ENCODE data around the gene SNAP91. TPM values are rescaled to one million over a fixed set of nuclear protein-coding genes. Genes with fewer than 3 reads are reported as not detected.
"Not testable (repeated sequence)": the region's sequence is repeated elsewhere in the genome, so short reads cannot be mapped to it uniquely, and the experiment has no call there.

SNAP91 gene, protein sequence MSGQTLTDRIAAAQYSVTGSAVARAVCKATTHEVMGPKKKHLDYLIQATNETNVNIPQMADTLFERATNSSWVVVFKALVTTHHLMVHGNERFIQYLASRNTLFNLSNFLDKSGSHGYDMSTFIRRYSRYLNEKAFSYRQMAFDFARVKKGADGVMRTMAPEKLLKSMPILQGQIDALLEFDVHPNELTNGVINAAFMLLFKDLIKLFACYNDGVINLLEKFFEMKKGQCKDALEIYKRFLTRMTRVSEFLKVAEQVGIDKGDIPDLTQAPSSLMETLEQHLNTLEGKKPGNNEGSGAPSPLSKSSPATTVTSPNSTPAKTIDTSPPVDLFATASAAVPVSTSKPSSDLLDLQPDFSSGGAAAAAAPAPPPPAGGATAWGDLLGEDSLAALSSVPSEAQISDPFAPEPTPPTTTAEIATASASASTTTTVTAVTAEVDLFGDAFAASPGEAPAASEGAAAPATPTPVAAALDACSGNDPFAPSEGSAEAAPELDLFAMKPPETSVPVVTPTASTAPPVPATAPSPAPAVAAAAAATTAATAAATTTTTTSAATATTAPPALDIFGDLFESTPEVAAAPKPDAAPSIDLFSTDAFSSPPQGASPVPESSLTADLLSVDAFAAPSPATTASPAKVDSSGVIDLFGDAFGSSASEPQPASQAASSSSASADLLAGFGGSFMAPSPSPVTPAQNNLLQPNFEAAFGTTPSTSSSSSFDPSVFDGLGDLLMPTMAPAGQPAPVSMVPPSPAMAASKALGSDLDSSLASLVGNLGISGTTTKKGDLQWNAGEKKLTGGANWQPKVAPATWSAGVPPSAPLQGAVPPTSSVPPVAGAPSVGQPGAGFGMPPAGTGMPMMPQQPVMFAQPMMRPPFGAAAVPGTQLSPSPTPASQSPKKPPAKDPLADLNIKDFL
- total RNA-seq, result 5.5 TPM
- long read RNA-seq, partial matches to known transcripts, result 0 of 2 reads
- long read RNA-seq, other reads (novel, unspliced or antisense), result 2 of 2 reads

DNA sequence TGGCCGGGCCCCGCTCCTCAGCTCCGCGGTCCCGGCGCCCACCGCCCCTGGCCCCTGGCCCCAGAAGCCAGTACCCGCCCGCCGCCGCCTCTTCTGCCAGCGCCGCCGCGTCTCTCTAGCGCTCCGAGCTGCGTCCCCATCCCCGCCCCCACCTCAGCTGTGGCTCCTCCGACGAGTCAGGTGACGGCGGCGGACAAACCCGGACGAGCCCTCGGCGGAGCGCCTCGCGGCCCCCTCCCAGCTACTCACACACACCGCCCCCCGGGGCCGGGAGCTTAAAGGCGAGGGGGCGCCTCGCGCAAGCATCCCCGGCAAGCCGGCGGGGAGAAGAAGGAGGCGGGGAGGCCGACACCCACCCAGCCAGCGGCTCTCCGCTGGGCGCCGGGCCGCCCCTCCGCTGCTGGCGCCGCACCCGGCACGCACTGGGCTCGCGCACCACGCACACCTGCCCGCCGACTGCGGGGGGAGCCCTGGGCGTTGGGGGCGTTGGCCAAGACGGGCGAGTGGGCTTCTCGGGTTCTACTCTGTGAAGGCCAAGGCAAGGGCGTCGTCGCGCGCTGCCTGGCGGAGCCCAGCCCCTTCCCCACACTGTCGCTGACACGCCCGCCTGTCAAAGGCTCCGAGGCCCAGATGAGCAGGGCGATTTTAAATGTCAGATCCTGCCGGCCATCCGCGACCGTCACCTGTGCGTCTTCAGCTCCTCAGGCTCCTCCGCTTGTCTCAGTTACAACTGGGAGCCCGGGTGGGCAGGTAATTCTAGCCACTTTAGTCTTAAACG is at the start of gene SNAP91:
SNAP91 (minus strand) TSS at position 132 of the 778 bp plus-strand sequence. CDS start 1,174 bp downstream, outside the sequence.
- DNase-seq (ENCODE audit: missing footprints) (peak; percentile 73), ATAC-seq (peak; percentile 16)
- intact Hi-C loops (cut with DNase I), result no loop called here

DNA sequence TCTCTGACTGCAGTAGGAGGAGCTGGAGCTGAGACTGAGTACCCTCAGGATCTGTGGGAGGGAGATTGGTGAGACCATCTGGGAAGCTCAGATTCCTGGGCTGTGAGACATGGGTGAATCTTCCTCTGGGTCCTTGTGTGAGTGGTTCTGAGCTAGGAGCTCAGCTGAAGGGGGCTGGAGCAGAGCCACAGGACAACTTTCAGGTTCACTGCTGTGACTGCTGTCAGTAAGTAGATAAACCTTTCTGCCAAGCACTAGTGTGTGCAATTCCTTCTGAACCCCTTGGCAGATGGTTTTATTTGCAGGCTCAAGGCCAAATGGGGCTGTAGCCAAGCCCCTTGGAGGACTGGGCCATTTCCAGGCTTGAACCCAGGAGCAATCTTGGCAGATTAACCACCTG is 49.6 kb upstream of the SNAP91 start:
- intact Hi-C loops (cut with DNase I), result no loop called here
- peak; percentile 13 for ATAC-seq

DNA sequence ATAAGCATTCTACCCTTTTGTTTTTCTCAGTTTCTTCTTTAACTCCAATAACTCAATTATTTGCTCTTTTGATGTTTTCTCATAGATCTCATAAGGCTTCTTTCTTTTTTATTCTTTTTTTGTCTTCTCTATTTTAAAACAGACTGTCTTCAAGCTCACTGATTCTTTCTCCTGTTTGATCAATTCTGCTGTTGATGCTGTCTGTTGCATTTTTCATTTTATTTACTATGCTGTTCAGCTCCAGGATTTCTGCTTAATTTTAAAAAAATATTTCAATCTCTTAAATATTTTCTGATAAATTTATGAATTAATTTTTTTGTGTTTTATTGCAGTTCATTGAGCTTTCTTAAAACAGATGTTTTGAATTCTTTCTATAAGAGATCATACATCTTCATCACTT is 48.1 kb upstream of the SNAP91 start:
- intact Hi-C loops (cut with DNase I), result no loop called here

More for the DNA sequence above, 49.6 kb upstream of the SNAP91 start:
- DNase-seq (ENCODE audit: missing footprints), result no peak

DNA sequence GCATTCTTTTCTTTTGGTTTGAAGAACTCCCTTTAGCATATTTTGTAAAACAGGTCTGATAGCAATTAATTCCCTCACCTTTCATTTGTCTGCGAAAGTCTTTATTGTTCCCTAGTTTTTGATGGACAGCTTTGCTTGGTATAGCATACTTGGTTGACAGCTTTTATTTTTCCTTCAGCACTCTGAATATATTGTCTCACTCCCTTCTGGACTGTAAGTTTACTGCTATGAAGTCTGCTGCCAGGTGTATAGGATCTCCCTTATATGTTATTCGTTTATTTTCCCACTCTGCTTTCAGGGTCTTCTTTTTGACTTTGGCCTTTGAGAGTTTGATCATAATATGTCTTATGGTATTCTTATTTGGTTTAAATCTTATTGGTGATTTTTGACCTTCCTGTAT is 47.7 kb upstream of the SNAP91 start:
- DNase-seq (ENCODE audit: missing footprints) (no peak), ATAC-seq (no peak)
- intact Hi-C loops (cut with DNase I), result no loop called here

More for the DNA sequence above, 48.1 kb upstream of the SNAP91 start:
- DNase-seq (ENCODE audit: missing footprints) (no peak), ATAC-seq (no peak)

DNA sequence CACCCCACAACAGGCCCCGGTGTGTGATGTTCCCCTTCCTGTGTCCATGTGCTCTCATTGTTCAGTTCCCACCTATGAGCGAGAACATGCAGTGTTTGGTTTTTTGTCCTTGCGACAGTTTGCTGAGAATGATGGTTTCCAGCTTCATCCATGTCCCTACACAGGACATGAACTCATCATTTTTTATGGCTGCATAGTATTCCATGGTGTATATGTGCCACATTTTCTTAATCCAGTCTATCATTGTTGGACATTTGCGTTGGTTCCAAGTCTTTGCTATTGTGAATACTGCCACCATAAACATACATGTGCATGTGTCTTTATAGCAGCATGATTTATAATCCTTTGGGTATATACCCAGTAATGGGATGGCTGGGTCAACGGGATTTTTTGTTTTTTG is 43.5 kb upstream of the SNAP91 start:
- ATAC-seq; DNase-seq (ENCODE audit: missing footprints); intact Hi-C loops (cut with DNase I): not testable (repeated sequence)

DNA sequence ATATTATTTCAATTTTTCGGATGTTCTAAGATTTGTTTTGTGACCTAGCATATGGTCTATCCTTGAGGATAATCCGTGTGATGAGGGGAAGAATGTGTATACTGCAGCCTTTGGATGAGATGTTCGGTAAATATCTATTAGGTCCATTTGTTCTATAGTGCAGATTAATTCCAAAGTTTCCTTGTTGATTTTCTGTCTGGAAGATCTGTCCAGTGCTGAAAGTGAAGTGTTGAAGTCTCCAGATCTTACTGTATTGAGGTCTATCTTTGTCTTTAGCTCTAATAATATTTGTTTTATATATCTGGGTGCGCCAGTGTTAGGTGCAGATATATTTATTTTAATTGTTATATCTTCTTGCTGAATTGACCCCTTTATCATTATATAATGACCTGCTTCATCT is 32.2 kb upstream of the SNAP91 start:
- intact Hi-C loops (cut with DNase I), result no loop called here
- no peak for DNase-seq (ENCODE audit: missing footprints)
- ATAC-seq, result no peak

DNA sequence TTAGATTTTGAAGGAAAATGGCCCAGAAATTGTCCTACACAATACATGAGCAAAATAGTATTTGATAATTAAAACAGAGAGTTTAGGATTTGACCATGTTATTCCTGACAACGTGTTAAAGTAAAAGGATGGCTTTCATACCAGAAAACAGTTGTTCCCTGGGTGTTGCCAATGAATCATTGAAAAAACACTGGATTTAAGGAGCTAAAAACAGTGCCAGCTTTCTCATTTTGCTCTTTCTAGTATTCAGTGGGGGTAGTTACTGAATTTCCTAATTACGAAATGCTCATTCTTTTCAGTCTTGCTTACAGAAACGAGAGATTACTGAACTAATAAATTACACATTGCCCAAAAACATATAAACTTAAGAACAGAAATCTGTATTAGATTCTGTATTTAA is 26.6 kb upstream of the SNAP91 start:
- DNase-seq (ENCODE audit: missing footprints) (no peak), ATAC-seq (no peak)
- intact Hi-C loops (cut with DNase I), result no loop called here

DNA sequence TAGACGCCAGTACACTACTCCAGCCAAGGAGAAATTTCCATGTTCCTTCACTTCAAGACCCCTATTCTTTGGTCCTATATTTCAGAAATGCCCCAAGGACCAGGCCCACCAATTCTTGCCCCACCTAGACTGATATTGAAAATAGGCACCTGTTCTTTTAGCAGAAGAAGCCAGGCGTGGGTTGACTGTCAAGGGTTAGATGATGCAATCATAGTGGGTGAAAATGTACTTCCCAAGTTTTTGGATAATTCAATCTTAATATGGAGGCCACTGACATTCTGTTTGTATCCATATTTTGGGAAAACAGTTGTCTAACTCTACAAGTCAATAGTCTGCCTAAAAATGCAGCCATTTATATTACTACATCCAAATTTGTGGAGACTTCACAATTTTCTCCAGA is 21.0 kb upstream of the SNAP91 start:
- intact Hi-C loops (cut with DNase I), result no loop called here
- DNase-seq (ENCODE audit: missing footprints), result no peak
- no peak for ATAC-seq

DNA sequence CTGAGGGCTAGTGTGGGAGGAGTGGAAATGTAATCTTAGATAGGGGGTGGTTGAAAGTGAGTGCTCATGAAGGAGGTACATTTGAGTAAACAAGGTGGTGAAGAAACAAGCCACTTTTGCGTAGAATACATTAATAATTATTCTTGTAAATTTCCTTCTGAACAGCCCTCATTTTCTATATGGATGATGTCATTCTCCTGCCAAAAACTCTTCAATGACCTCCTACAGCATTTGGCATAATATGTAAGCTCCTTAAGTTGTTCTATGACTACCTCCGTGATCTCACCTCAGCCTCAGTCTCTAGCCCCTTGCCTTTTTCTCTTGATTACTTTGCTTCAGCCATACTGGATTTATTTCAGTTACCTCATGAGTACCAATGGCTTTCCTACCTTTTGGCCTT is 14.0 kb upstream of the SNAP91 start:
- intact Hi-C loops (cut with DNase I), result no loop called here
- ATAC-seq (no peak), DNase-seq (ENCODE audit: missing footprints) (no peak)

DNA sequence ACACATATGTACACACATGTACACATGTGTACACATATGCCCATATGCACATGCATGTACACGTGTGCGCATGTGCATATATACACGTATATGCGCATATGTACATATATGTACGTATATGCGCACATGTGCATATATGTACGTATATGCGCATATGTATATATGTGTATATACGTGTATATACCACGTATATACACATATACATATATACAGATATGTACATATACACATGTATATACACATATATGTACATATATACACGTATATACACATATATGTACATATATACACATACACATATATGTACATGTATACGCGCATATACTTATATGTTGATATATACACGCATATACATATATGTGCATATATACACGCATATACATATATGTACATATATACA is 8.9 kb upstream of the SNAP91 start:
- intact Hi-C loops (cut with DNase I), result no loop called here
- no peak for DNase-seq (ENCODE audit: missing footprints)
- no peak for ATAC-seq

DNA sequence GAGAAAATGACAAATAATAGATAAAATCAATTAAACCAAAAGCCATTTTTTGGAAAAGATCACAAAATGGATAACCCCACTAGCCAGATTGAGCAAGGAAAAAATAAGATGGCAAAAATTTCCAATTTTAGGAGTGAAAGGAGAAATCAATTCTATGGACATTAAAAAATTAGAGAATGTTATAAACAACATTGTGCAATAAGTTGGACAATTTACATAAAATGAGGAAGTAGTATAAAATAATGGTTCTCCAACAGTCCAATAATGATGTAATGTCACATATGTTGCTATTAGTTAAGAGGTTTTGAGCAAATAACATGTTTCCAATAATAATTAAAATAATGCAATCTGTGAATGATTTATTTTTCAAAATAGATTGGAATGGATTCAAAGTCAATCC is 3.1 kb upstream of the SNAP91 start:
- intact Hi-C loops (cut with DNase I), result no loop called here
- DNase-seq (ENCODE audit: missing footprints) (no peak), ATAC-seq (no peak)

DNA sequence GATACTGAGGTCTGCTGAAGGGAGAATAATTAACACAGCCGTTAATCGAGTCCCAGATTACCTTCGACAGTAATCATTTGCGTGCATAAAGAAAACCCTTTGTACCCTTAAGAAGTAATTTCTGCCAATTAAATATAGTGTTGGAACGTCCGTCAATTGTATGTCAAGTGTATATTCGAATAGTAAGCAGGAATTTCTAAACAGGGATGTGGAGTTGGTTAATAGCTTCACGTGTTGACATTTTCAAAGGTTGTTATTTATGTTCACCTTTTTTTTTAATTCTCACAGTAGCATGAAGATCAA is 798 bp upstream of the SNAP91 start:
- no peak for ATAC-seq
- intact Hi-C loops (cut with DNase I), result no loop called here

DNA sequence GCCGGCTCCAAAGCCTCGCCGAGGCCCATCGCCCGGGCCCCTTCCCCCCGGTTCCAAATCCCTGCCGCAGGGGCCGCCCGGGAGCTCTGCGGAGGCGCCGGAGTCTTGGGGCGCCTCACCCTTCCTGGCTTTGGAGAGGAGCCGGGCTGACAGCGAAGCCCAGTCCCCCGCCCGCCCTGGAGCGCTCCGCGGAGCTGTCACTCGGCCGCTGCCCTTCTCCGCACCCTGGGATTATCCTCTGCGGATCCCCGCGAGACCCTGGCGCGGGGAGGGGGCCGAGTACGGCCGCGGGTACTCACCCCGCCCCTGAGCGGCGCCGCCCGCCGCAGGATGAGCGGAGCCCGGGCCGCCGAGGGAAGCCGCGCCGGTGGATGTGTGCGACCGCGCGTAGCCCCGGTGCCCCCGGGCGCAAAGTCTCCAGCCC is 343 bp downstream of the SNAP91 start:
- intact Hi-C loops (cut with DNase I), result no loop called here
- DNase-seq (ENCODE audit: missing footprints), result no peak
- ATAC-seq, result no peak

More for the DNA sequence above, 798 bp upstream of the SNAP91 start:
- DNase-seq (ENCODE audit: missing footprints), result no peak

DNA sequence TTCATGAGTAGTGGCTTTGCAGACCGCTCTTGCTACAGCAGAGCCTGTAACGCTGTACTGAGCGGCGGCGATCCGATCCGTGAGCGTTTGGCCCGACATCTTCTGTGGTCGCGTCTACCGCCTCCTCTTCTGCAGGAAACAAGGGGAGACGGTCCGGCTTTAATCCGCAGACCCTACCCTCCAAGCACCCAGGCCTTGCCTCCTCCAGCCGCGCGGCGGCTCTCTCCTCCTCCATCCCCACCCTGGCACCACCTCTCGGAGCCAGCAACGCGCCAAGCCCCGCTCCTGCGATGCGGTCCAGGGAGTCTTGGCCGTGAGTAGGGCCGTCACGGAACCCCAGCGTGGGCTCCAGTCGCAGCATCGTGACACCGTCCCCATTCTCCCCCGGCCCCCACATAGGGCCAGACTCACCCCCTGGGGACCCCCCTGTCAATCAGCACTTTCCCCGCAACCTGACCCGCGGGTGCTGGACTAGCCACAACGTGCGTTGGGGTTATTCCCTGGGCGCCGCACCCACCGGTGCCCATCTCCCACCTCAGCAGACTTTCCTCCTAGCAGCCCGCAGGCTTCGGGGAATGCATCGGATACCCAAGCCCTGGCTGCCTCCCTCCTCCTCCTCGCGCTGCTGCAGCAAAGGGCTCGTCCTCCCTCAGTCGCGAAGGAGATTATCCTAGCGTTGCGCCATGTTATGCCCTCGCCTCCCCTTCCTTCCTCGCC is 914 bp downstream of the SNAP91 start:
- DNase-seq (ENCODE audit: missing footprints) (no peak), ATAC-seq (peak; percentile 44)
- intact Hi-C loops (cut with DNase I), result no loop called here

DNA sequence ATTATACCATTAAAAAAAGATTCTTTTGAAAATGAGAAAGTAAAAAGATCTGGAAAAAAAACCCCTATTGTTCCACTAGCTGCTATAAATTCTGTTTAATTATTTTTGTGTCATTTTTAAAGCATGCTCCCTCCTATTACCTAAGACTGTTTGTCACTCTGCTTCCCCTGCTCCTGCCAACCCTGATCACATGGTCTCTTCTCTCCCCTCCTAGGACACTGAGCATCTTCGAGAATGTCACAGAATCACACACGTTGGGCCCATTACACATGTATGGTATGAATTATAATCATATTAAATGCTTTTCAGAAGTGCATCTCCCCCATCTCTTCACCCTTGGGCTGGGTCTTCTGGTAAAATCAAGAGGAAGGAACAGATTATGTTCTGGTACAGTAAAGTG is 6.2 kb downstream of the SNAP91 start:
- ATAC-seq, result no peak
- intact Hi-C loops (cut with DNase I), result no loop called here
- DNase-seq (ENCODE audit: missing footprints), result no peak

DNA sequence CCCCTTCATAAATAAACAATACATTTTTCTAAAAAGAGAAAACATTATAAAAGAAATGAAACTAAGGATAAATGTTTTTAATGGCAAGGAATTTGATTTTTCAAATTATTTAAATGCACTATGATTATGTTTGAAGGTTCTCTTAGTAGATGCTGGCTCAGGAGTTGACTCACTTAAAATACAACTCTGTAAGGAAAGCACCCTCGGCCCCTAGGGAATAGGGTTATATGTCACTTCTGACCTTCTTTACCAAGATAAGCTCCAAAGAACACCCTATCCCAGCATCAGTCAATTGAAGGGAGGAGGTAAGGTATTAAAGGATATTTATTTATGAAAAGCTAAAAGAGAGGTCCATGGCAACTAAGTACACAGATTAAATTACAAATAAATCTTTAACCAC is 6.8 kb downstream of the SNAP91 start:
- no peak for ATAC-seq
- no peak for DNase-seq (ENCODE audit: missing footprints)
- intact Hi-C loops (cut with DNase I), result no loop called here

DNA sequence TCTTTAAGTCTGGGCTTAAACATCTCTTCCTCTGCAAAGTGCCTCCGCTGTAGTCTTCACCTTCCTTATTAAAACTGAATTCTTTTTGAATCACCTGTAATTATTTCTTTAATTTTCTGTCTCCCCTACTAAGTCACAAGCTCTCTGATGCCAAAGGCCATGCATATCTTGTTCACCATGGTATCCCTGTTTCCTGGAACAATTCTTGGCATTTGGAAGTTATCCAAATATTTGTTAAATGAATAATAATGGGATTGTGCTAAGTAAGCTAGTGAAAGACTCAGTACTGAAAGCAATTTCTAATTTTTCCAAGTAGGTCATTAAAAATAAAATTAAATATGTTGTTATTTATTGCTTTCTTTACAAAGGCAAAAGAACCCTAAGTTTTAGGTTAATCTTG is 12.2 kb downstream of the SNAP91 start:
- intact Hi-C loops (cut with DNase I), result no loop called here
- no peak for ATAC-seq
- DNase-seq (ENCODE audit: missing footprints), result no peak

DNA sequence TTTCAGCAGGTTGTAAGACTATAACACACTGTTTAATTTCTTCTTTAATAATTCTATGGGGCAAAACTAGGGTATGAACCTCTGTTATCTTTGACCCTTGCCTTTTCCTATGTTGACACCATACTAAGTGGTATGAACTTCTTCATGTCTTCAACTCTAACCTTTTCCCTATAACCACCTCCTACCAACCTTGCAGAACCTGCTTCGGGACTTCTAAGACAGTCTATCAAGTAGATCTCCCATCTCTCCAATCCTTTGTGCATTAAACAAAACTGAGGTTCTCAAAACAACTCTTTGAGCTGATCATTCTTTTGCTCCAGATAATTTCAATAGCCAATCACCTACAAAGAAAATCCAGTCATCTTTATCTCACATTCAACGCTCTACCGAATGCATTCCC is 23.4 kb downstream of the SNAP91 start:
- intact Hi-C loops (cut with DNase I), result no loop called here
- no peak for DNase-seq (ENCODE audit: missing footprints)
- no peak for ATAC-seq

DNA sequence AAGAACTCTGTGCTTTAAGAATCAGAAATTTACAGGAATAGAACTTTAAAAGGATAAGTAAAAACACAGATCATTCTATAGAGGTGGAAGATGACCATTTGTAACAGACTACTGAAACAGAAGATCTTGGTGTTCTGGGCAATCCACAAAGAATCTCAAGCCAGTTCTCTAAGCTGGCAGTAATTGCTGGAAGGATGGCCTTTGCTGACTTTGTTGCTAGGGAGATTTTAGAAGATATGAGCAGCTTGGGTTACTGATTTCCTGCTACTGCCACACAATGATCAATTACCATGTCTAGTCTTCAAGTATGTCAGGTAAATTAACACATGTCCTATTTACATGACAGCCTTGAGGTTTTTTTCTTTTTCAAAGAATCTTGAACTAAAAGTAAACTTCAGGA is 31.1 kb downstream of the SNAP91 start:
- intact Hi-C loops (cut with DNase I), result no loop called here
- ATAC-seq (no peak), DNase-seq (ENCODE audit: missing footprints) (no peak)
